Inferior parietal cortex (tissue), 1 donor: ENCODE data around the gene PDIK1L.

Experiments
- DNase-seq: peaks from one replicate; pipeline ENCODE4 v3.0.0-alpha.2; 2016; ENCODE audit errors: extremely low spot score

Gene PDIK1L

GRCh38 chr1:26111530-26112406 is at the start of gene PDIK1L:
PDIK1L (plus strand) TSS chr1:26111824; CDS start chr1:26114309, 2,485 bp downstream.
- DNase-seq: peak; percentile 90

DNA sequence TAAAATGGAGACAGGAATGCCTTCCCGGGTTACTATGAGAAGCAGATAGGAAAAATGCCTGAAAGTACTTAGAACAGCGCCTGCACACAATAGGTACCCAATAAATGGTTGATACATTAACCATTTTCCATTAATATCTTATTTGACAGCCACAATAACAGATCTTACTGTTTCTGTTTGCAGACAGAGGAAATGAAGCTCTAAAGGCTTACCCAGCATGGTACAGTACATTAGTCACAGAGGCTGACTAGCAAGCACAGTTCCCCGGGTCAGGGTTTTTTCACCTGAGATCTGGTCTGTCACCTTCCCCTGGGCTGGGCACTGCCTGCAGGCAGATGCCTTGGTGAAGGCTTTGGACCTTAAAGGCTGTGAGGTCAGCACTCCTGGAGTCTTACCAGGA is 47.1 kb upstream of the PDIK1L start:
- DNase-seq: no peak

DNA sequence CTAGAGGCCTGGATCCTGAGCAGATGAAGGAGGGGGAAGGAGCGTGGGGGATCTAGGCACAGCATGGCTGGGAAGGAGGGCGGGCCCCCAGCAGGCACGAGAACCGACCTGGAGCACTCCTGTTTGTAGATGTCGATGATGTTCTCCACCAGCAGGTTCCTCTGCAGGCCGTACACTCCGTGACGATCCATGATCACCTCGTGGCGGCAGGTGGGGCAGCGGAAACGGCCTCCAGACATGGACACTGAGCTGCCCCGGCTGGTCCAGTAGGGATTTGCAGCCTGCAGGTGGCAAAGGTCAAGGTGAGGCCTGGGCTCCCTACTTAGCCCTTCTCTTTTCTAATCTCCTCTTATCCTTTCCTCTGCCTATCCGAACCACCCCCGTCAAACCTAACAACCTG is 45.5 kb upstream of the PDIK1L start:
- DNase-seq: no peak

- no peak for DNase-seq
Observed at GRCh38 chr1:26066857-26067256, 44.8 kb upstream of the PDIK1L start.

GRCh38 chr1:26067432-26067911 is 44.2 kb upstream of the PDIK1L start, which contains the start of gene TRIM63:
TRIM63 (minus strand) TSS chr1:26067630; CDS start chr1:26067494, 136 bp downstream.
- DNase-seq: no peak

DNA sequence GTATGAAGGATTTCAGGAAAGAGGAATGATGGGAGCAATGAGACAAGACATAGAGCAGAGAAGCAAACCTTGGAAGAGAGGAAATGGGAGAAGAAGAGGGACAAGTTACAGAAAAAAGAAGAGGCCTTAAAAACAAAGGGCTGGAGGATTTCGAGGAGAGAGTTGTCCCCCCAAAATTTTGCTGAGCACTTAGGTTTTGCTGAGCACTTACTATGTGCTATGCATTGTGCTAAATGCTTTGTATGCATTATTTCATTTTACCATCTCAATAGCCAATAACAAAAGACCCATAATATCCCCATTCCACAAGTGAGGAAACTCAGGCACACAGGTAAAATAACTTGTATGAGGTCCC is 41.7 kb upstream of the PDIK1L start:
- no peak for DNase-seq

DNA sequence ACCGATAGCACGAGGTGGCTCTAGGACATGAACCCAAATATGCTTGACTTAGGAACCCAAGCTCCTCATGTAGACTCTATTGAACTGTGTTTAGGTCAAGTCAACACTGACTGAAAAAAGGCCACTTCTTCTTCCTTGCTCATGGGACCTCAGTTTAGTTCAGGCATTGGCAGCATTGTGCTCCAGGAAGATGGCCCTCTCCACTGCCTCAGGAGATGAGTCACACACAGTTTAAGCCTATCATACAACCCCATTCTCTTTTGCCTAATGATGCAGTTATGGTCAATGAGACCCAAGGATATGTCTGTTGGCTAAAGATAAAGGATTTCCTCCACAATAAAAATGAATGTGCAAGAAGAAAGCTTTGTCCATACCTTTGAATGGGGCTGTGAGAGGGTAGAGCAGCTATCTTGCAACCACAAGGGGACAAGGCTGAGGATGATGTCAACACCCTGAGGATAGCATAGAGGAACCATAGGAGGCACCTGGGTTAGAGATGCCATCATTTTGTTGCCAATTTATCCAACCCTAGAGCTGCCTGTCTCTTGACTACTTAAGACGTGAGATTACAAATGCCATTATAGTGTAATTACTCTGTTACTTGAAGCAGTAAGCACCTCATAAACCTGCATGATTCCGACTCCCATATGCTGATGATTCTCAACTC is 41.2 kb upstream of the PDIK1L start:
- peak; percentile 39 for DNase-seq

- no peak for DNase-seq
Observed at GRCh38 chr1:26070963-26071342, 40.7 kb upstream of the PDIK1L start.

GRCh38 chr1:26072305-26072704 is 39.3 kb upstream of the PDIK1L start:
- DNase-seq: no peak

DNA sequence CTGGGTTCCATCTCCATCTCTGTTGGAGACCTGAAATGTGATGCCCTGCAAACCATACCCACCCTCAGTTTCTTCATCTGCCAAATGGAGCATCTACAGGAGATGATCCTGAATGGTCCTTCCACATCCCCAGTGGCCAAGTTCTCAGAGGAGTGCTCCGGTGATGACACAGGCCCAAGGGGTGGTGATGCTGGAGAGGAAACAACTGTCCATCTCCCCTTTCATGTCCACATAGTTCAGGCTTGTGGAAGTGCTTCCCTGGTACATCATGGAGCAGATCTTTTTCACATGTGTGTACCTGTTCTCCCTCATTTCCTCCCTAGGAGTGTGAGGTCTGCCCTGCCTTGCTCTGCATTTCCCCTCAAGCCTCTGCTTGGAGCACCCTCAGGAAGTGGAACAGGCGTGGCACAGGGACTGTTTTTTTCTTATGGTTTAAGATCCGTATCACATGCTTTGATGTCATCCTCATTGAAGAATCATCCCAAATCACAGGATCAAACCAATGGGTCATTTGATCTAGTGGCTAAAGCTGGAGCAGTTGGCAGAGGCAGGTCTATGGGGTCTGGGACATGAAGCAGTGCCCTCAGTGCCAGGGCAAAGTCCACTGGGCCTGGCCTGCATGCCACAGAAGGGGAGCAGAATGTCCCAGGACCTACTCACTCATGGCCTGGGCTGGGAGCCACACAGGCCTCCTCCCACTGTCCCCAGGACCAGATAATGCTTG is 36.0 kb upstream of the PDIK1L start:
- no peak for DNase-seq

DNA sequence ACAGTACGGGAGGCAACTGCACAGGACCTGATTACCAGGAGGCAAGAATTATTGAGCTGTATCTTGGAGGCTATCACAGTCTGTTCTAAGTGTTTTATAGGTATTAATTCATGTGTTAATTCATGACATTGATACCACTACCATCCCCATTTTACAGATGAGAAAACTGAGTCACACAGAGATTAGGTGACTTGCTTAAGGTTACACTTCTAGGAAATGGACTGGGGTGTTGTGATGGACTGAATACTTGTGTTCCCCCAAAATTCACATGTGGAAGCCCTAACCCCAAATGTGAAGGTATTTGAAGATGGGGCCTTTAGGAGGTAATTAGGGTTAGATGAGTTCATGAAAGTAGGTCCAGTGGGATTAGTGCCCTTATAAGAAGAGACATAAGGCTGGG is 34.1 kb upstream of the PDIK1L start:
- no peak for DNase-seq

DNA sequence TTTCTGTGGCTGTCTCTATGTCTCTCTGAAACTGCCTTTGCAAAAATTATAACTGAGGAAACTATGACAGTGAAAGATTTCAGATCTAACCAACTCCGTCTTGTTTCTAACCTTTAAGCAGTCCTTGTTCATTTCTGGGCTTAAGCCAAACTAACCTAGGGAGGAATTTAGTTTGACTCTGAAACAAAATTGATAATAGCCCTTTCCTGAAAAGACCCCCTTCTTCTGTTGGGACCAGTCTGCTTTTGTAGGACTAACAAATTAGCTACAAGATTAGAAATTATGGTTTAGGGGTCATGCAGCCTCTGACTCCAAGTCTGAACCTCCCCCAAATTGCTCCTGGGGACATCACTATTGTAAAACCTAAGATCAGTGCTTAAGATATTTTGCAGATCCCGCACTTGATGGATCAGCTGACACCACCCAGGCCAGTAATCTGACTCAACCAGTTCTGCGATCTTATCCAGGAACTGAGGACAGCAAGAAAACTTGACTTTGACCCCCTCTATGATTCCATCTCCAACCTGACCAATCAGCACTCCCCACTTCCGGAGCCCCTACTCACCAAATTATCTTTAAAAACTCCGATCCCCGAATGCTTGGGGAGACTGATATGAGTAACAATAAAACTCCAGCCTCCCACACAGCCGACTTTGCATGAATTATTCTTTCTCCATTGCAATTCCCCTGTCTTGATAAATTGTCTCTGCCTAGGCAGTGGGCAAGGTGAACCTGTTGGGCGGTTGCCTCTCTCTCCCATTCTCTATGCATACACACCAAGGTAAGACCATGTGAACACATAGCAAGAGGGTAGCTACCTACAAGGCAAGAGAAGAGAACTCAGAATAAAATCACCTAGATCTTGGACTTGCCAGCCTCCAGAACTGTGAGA is 33.1 kb upstream of the PDIK1L start:
- DNase-seq: no peak

DNA sequence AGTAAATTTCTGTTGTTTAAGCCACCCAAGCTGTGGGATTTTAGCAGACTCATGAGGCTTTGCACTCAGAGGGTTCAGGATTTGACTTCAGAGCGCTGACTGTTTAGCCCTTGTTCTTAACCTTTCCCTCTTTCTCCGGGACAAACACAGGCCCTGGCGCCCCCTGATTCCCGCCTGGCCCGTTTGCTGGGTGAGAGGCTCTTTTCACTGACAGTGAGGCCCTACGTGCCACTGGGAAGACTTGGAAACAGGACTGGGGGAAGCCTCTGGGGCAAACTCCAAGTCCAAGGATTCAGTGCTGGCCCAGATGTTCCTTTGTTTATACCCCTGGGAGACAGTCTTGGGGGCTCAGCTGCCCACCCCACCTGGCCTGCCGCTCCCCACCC is 32.5 kb upstream of the PDIK1L start:
- DNase-seq: no peak

DNA sequence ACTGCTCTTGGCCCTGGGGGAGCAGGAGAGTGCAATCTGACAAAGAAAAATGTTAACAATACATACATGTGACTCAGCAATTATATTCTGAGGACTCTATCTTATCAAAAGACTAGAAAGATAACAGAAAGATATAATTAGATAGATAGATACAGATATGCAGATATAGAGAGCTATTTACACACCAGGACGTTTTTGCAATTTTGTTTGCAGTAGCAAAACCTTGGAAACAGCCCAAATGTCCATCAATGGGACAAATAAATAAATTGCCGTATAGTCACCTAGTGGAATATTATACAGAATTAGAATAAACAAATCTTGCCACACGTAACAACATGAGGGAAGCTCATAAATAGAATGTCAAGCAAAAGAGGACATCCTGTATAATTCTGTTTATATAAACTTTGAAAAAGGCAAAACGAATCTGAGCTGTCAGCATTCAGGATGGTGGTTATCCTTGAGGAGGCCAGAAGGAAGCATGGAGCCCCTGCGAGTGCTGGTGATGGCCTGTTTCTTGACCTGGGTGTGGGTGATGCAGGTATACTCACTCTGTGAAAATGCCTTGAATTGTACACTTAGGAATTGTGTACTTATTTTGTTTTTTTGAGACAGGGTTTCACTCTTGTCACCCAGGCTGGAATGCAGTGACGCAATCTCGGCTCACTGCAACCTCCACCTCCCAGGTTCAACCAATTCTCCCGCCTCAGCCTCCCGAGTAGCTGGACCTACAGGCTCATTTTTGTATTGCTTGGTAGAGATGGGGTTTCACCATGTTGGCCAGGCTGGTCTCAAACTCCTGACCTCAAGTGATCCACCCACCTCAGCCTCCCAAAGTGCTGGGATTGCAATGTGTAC is 31.4 kb upstream of the PDIK1L start:
- DNase-seq: no peak

GRCh38 chr1:26081267-26082019 is 30.2 kb upstream of the PDIK1L start:
- no peak for DNase-seq

DNA sequence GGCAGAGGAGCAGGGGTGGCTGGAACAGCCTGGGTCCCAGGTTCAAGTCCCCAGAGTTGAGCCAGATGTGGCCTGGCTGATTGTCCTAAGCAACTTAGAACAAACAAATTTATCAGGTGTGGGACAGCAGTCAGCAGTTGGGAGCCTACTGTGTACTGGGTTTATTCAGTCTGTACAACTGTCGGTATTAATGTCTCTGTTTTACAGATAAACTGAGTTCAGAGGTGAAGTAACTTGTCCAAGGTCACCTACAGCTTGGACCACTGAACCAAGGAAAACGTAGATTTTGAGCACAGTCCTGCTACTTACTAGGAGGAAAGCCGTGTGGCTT is 29.6 kb upstream of the PDIK1L start:
- DNase-seq: no peak

DNA sequence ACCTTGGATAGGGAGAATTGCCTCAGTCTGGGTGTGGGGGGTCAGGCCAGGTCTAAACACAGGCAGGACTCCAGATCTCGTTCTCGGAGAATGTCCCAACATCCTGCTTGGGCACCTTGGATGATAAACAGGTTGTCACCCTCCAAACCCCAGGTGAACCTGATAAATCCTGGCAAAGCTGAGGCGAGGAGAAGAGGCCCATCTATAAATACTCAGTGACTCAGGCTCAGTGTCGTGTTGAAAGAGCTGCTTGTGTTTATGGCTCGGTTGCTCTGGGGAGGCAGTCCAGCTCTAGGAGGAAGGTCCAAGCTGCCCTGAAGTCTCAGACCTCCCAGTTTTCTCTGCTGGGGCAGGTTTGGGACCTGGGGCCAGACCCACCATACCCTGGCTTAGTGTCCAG is 28.4 kb upstream of the PDIK1L start:
- DNase-seq: no peak

DNA sequence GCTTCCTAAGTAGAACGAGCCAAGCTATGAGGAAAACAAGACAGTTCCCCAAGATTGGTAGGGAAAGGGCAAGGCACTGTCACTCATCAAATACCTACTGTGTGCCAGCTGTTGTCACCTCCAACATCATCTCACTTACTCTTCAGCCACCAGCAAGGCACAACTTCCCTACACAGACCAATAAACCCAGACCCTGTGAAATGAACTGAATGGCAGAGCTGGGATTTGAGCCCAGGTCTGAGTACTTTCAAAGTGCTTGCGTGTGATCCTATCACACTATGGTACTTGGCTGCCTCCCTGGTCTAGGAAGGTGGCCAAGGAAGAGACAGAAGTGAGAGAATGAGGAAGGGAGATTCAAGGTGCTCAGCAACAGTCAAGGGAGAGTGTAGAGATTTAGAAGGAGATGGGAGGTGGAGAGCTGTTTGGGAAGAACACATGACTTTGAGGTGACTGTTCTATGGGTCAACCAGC is 27.5 kb upstream of the PDIK1L start:
- DNase-seq: no peak

DNA sequence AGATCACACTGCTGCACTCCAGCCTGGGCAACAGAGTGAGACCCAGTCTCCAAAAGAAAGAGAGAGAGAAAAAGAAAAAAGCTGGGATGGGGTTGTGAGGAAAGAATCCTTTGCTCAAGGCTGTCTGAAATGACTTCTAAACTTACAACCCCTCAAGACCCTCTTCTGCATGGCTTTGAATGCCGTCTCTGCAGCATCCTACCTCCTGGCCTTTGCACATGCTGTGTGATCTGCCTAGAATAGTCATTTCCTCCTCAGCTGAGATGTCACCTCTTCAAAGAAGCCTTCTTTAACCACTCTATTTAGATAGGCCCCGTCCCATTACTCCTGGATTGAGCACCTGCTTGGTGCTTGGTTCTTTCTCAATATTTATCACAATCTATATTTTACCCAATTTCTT is 26.8 kb upstream of the PDIK1L start:
- DNase-seq: no peak

- no peak for DNase-seq
Observed at GRCh38 chr1:26089125-26089524, 22.5 kb upstream of the PDIK1L start.
